ENCODE measurements around the gene TNFSF8.

The TNFSF8 gene

DNA sequence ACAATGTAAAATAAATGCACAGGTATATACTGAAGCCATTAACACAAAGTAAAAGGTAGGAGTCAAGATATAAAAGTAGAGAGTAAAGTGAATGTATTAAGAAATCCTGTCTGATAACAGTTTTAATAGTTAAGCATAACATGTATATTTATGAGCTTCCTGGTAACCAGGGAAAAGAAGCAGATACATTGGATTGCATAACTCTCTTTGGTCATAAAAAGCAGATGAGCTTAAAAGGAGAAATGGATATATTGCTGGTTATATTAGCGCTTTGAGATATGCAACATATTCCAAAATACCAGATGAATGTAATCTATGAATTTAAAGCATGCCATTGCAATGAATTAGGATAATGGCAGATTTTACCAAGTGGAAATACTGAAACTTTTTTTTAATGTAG lies 6.2 kb upstream of the TNFSF8 start:
- DNase-seq (ENCODE audit: low read depth), result no peak

DNA sequence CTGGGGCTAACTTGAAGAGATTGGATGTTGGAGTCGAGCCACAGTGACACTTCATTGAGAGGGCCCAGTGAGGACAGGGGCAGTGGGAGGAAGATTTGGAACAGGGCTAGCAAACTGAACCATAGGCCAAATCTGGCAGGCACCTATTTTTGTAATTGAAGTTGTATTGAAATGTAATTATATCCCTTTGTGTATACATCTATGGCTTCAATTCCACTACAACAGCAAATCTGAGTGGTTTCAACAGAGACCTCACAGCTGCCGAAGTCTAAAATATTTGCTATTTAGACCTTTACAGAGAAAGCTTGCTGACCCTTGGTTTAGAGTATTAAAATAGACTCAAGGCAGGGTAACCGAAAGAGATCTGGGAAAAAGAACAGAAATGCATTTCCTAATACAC lies 4.7 kb upstream of the TNFSF8 start:
- no peak for DNase-seq (ENCODE audit: low read depth)

DNA sequence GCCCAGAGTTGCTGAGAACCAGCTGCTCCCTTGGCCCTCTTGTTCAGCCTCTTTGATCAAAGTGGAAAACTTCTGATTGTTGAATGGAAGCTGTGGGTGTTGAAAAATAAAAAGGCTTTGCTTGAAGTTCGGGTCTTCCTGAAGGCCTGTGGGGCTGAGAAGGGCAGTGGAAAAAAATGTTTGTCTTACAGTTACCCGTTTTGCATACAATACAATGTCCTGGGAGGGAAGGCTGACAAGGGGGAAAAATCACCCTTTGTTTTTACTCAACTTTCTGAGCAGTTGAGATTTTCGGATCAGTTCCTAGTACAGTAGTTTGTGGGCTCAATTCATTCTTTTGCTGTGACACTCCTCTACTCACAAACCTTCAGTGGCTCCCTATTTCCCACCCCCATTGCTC lies 2.1 kb upstream of the TNFSF8 start:
- no peak for DNase-seq (ENCODE audit: low read depth)

DNA sequence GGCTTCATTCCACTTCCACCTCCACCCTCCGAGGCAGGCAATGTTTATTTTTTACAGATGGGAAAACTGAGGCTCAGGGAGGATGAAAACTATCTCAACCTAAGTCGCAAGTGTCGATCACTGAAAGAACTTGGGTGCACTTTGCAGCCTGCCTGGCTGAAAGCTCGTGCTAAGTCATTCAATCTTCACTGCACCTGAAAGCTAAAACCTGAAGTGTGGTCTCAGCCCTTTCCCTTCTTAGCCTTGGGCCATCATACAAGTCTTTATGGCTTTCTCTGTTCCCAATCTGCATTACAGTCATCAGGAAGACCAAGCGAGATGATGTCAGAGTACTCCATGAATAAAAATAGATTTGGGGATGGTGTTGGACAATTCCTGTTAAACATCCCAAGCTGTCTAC lies 1.0 kb upstream of the TNFSF8 start:
- DNase-seq (ENCODE audit: low read depth), result no peak

DNA sequence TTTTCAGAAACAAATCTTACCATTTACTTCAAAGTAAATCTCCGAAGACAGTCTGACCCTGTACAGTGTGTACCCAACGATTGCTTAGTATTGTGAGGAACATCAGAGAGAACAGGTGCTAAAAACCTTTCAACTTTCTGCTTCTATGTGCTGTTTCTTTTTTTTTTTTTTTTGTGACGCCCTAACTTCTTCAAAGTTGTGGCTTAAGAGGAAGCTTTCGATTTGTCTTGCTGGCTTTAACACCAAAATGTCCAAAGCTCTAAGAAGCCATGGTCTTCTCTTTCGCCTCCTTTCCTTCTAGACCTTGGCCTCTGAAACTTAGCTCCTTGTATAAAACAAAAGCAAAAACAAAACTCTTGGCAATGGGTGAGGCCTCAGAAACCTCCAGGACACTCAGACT lies 1.2 kb downstream of the TNFSF8 start:
- no peak for DNase-seq (ENCODE audit: low read depth)

DNA sequence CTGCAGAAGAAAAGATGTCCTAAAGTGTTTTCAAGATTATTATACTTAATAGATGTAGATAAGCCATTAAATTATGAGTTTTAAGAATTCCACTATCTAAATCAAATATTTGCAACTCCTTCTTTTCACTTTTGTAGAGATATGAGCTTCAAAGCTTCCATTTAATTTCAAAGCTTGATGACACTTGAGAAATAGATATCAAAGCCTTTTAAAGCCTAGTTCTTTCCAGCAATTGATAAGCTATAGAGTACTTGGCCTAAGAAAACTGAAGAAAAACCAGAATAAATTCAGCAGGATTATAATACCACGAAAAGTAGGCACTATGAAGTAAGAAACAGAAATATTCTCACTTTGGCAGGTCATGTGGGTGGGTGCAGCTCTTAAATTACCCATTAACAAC lies 1.7 kb downstream of the TNFSF8 start:
- no peak for DNase-seq (ENCODE audit: low read depth)

DNA sequence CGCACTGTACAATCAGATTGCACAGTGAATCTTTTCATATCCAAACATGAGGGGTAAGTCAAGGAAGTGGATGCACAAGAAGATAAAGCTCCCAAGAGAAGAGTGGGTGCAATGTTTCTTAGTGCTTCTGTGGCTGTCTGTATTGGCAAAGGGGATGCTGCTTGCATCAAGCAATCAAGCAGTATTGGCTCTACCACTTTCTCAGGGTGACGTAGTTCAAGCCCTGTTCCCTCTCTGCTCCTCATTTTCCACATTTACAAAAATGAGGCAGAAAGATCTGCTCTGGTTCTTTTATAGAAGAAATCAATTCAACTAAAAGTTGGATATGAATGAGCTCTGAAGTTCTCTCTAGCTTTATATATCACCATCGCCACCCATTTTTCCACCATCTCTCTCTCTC lies 2.3 kb downstream of the TNFSF8 start:
- DNase-seq (ENCODE audit: low read depth), result no peak

DNA sequence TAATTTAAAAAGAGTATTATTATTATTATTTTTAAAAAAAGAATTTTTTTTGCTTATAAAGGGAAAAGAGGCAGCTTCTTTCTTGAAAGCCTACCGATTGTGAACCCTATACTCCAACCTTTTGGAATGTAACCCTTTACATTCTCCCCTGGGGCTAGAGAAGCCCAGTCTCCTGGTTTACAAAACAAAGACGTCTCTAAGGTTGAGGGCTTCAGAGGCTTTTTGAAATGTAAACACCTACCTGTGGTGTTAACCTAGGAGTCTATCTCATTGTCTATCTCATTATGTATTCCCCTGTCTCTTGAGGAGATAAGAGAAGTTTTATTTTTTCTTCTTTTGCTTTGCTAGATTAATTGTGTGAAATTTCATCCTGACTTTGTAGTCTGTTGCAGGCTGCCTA lies 4.7 kb downstream of the TNFSF8 start:
- DNase-seq (ENCODE audit: low read depth), result no peak

DNA sequence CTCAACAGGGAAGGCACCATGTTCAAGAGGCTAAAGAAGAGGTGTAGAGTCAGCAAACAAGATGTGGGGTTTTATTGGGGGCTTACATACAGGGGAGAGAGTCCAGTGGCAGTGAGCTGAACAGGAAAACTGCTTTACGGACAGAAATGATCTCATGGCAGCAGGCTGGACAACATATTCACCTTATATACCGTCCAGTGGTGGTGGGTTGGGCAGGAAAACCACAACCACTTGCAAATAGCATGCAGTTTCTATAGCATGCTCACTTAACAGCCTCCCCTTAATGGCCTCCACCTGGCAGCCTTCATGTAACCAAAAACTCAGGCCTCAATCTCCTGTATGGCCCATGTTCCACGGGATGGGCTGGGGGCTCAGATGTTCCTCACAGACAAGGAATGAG lies 5.4 kb downstream of the TNFSF8 start:
- DNase-seq (ENCODE audit: low read depth), result no peak

DNA sequence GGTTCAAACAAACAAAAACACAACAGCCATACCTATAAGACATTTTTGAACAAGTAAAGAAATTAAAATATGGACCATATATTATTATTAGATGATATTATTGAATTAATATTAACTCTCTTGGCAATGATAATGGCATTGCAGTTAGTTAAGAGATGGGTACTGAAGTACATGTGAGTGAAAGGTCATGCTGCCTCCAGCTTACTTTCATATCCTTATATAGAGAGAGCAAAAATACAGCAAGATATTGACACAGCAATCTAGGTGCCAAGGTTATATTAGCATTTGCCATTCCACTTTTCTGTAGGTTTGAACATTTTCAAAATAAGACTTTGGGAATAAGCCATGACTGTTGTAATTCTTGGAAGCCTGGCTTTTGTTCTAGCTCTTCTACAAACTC lies 6.1 kb downstream of the TNFSF8 start:
- no peak for DNase-seq (ENCODE audit: low read depth)

DNA sequence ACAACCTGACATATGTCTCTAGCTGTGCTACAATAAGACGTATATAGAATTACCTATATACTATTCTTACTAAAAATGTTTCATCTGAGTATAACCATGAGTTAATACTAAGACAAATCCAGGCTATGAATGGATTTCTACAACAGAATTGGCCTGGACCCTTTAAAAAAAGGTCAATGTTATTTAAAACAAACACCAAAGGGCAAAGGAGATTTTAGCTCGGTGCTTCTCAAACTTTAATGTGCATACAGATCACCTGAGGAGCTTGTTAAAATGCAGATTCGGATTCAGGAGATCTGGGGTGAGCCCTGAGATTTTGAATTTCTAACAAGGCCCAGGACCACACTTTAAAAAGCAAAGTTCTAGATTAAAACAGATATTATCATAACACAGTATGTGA lies 6.5 kb downstream of the TNFSF8 start:
- no peak for DNase-seq (ENCODE audit: low read depth)

DNA sequence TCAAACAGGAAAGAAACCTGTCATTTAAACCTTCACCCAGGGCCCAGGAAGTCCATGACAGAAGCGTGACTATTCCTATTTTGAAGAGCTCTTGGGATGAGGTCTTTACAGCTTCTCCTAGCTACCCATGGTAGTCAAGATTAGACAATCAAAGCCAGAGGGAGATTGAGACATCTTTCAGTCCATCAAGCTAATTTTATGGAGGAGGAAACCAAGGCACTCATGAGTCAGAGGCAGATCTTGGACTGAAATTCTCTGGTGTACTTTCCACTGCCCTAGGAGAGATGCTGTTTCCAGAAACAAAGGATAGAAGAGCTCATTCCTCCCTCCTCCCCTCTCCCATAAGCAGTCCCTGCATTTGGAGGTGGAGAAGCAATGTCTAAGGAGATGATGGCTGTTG lies 9.2 kb downstream of the TNFSF8 start:
- DNase-seq (ENCODE audit: low read depth), result no peak

DNA sequence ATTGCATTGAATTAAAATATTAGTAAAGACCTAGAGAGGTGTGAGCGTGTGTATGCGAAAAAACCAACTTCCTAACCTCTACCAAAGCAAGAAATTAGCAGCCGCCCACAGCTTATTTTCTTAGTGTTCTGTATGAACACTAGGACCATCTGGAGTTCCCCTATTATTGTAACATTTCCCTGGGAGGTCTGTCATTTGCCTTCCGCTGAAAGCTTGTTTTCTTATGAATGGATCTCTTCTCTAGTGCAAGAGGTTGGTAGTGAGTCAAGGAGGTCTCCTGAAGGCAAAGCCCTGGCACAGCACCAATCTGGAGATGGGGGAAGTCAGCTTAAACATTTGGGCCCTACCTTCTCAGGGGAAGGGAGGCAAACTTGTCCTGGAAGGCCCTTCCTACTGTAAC lies 10.8 kb downstream of the TNFSF8 start:
- DNase-seq (ENCODE audit: low read depth), result no peak

DNA sequence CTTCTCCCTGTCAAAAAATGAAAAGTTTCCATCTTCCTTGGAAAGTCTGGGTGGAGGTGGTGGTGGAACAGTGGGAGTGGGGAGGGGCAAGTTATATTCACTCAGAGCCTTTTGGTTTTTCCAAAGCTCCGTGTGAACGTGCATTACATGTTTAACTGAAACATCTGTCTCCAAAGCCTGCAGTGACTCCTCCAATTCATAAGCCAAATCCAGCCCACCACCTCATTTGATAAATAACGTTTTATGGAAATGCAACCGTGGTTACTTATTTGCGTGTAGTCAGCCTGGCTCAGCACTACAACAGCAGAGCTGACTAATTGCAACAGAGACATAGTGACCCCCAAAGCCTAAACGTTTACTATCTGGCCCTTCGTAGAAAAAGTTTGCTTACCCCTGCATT lies 13.9 kb downstream of the TNFSF8 start:
- no peak for DNase-seq (ENCODE audit: low read depth)

DNA sequence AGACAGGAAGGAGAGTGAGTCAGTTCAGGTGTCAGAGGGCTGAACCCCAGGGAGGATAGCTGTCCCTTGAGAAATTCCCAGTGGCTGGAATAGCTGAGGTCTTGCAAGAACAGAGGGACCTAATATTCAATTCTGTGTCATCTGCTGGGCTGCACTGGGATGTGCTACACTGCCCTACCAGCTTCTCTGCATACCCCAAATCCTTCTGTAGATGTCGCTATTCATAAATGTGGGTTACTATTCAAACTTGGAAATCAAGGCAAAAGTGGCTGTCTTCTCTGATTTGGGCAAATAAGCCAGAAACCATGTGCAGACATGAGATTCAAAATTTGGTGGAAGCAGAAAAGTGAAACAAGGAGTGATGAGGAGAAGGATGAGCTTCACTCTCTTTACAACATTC lies 16.3 kb downstream of the TNFSF8 start:
- no peak for DNase-seq (ENCODE audit: low read depth)

DNA sequence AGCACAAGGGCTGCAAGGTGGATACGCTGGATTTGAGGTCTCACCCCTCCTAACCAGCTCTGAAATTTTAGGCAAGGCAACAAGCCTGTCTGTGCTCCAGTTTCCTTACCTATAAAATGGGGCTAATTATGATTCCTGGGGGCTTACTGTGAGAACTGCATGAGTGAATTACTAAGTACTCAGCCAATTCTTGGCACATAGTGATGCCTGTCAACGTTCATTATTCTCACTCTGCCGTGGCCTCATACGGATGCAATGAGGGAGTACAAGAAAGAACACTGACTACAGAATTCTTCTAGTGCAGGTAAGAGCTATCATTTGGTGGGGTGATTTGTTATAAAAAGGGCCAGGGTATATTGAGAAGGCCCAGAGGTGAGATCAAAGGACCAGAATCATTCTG lies 16.7 kb downstream of the TNFSF8 start:
- no peak for DNase-seq (ENCODE audit: low read depth)

DNA sequence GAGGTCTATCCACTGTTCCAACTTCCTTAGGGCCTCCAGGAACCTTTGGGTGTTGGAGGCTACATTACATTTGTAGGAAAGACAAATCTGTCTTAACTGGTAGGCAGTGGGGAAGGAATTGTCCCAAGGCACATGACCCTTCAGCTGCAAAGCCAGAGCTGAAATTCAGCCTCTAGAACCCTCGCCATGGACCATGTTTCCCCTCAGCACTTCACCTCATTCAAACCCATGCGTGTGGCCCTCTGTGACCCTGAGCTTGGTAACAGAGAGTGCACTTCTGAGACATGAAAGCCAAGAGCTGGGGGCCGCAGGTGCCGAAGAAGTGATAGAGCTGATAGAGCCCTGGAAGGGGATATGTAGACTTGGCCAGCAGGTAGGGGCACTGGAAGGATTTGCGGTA lies 17.2 kb downstream of the TNFSF8 start:
- no peak for DNase-seq (ENCODE audit: low read depth)

DNA sequence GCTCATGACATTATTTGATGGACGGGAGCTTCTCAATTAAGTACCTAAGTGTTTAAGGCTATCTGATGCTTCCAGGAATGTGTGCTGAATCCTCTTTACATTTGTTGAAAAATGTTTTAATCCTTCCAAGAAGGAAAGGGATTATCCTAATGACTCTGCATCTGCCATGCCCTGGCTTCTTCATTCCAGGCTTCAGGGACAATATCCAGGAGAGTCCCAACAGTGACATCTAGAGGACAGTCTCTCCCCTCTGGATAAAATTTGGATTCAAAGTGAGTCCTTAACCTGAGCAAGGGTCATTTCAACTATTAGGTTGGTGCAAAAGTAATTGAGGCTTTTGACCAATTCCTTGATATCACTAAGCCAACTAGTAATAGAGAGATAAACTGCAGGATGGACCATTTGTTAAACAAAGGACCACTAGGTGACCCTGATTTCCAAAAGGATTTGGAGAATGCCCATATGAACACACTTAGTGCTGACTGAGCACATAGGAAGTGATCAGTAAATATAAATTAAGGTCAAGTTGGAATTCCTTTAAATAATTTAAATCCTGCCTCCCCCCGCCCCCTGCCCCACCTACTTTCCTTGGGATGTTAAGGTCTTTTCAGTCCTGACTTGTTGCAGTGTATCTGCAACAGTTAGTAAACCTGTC lies 19.1 kb downstream of the TNFSF8 start:
- no peak for DNase-seq (ENCODE audit: low read depth)

DNA sequence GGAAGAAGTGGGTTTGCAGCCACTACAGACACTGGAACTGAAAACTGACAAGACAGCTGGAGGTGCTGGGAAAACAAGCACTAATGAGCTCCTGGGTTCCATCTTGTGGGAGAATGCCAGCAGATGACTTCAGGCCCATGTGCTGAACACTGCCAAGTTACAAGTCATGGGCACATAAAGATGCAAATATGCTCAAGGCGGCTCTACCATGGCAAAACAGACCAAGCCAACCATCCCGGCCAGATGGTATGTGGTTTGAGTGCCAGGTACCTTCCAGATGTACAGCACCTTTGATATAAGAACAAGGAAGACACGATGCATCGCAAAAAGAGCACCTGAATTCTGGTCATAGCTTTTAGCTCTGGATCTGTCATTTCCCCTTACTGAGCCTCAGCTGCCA lies 19.9 kb downstream of the TNFSF8 start:
- DNase-seq (ENCODE audit: low read depth), result no peak

DNA sequence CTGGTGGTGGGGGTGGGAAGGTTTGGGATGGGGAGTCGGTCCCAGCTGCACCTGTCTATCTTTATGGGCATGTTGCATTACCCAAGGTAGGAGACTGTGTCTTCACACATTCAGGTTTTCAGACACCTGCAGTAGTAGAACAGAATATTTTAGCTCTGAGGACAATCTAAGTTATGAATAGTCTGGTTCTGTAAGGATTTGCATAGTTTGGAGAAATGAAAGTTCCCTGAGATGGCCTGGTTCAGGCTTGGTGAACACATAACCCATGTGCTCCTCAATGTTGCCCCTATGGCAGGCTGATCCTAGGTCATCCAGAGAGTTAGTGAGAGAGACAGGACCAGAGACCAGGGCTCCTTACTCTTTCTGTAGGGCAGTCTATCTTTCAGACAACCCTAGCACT lies 20.7 kb downstream of the TNFSF8 start:
- no peak for DNase-seq (ENCODE audit: low read depth)

DNA sequence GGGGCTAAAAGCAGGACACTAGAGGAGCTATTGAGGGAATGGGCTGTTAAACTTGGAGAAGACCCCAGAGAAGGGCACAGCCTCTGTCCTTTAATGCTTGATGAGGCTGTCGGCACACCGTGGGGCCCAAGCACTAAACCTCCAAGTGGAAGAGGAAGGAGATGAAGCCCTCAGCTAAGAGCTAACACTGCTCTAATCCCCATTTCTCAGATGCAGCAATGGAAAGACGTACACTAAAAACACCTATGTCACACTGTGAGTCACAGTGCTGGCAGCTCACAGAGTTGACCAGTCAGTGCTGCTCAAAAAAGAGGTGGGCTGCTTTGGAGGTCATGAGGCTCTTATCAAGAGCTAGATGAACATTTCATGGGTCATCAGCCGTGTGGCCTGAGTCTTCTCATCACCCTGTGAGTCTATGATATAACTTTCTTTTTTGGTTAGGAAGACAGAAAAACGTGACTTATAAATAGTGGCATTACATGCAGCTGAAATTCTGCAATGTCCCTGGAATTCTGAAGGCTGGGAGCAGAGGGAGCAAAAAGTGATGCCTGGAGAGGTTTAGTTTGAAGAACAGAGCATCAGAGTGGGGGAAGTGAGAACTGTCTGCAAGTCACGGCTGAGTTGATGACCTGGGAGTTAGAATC lies 21.5 kb downstream of the TNFSF8 start:
- DNase-seq (ENCODE audit: low read depth), result no peak

DNA sequence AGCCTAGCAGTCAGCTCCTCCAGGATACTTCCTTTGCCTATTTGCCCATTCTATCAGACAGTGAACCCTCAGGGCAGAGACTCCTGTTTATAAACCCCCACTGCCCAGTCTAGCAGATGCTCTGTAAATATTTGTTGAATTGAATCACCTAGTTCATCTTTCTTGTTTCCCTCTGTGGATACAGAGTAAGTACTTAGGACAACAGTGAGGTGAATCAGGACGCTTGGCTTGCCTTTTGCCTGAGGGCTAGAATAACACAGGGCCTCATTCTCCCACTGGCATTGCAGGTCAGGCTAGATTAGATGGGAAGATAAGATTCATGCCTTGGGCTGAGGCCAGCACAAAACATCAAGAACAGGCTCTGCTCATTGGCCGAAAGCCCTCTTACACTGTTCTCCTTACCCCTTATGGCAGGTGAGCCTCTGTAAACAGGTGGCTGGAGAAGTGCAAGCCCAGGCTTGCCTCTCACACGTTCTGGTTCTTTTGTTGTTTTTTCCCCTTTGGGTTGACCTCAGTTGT lies 22.2 kb downstream of the TNFSF8 start:
- DNase-seq (ENCODE audit: low read depth), result no peak

DNA sequence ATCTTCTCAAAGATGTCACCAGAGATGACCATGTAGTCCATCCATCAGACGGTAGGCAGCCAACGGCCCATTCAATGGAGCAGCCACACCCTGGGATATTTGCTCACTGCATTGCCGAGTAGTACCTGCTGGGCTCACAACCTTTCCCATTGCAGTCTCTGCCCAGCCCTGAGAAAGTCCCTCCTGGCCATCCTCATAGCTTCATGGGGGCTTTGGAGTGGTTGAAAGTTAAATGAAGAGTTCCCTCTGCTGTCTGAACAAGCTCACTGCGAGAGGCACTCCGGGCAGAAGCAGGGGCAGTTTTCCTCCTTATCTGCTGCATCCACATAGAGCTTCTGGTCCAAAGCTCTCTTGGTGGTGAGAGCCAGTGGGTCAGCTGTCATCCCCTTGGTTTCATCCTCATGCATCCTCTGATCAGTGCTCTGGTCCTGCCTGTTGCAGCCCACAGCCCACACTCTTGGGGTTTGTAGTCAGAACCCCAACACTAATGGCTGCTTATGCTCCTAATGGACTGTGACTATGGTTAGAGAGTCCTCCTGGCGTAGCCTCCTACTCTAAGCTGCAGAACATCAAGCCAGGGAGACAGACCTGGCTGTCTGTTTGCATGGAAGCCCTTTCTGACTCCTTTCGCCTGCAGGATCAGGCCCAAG lies 23.3 kb downstream of the TNFSF8 start:
- no peak for DNase-seq (ENCODE audit: low read depth)

All from stromal cell of bone marrow (primary cell).